ENCODE measurements around the gene TRIO. TPM values are rescaled to one million over a fixed set of nuclear protein-coding genes. Genes with fewer than 3 reads are reported as not detected.

TRIO gene
- total RNA-seq, 1 experiment from 2014 or later = 88.8 TPM

- Mint-ChIP-seq H3K4me3 (no peak overlapping the region; the same call in 1 of the 2 replicates), H3K4me1 (peaks cover 61% of the 10 kb centered on the region), H3K9me3 (no peaks in the 10 kb centered on the region), H3K27me3 (ENCODE audit: low read depth) (no peaks in the 10 kb centered on the region), H3K27ac (peak overlapping the region; percentile 69), H3K36me3 (no peaks in the 10 kb centered on the region)
- no peak for DNase-seq (ENCODE audit: low spot score)
- ATAC-seq = no peak
- TF ChIP-seq ZNF138 (CRISPR knock-in tag; conservative IDR thresholded peaks at IDR 0.05) (no peak), FOXP1 (CRISPR knock-in tag; IDR thresholded peaks at IDR 0.05; ENCODE audit: borderline replicate concordance) (no peak), HMGA2 (CRISPR knock-in tag; IDR thresholded peaks at IDR 0.05) (no peak), IRF1 (CRISPR knock-in tag; IDR thresholded peaks at IDR 0.05) (no peak), ETV6 (CRISPR knock-in tag; IDR thresholded peaks at IDR 0.05) (no peak)
- TF ChIP-seq, protein P1, sequence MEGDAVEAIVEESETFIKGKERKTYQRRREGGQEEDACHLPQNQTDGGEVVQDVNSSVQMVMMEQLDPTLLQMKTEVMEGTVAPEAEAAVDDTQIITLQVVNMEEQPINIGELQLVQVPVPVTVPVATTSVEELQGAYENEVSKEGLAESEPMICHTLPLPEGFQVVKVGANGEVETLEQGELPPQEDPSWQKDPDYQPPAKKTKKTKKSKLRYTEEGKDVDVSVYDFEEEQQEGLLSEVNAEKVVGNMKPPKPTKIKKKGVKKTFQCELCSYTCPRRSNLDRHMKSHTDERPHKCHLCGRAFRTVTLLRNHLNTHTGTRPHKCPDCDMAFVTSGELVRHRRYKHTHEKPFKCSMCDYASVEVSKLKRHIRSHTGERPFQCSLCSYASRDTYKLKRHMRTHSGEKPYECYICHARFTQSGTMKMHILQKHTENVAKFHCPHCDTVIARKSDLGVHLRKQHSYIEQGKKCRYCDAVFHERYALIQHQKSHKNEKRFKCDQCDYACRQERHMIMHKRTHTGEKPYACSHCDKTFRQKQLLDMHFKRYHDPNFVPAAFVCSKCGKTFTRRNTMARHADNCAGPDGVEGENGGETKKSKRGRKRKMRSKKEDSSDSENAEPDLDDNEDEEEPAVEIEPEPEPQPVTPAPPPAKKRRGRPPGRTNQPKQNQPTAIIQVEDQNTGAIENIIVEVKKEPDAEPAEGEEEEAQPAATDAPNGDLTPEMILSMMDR (IDR thresholded peaks at IDR 0.05) = no peak
- ChIA-PET POLR2A (interaction anchor here (0.6 kb wide), 1 partner anchor 18 kb away, joined by 3 read pairs; no protein-coding TSS in a partner anchor), CTCF (interaction anchor here (0.6 to 1.9 kb wide), 4 partner anchors 11 to 759 kb away, joined by 3 to 4 read pairs (median 4); no protein-coding TSS in a partner anchor)
Measured at GRCh38 chr5:14237317-14238086, 94.4 kb downstream of the TRIO start.

DNA sequence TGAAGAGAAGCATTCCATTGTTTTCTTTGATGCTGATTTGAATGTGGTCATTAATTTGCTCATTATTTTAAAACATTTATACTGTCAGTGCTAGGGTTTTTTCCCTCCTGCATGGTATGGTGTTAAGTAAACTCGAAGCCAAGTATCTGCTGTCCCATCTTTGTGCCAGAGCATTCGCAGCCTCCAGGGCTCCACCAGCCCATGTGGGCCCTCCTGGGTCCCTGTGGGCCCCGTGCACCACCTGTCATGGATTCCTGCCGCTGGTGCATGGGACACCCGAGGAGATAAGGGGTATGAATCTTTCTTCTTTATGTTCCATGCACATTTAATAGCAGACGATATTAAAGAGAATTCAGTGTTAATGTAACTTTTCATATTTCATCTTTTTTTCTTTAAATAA, 95.1 kb downstream of the TRIO start:
- no peak overlapping the region for H3K27ac Mint-ChIP-seq
- DNase-seq (ENCODE audit: low spot score) = no peak
- H3K9me3 Mint-ChIP-seq = no peaks in the 10 kb centered on the region
- H3K4me1 Mint-ChIP-seq = peaks cover 68% of the 10 kb centered on the region
- TF ChIP-seq, protein P2, sequence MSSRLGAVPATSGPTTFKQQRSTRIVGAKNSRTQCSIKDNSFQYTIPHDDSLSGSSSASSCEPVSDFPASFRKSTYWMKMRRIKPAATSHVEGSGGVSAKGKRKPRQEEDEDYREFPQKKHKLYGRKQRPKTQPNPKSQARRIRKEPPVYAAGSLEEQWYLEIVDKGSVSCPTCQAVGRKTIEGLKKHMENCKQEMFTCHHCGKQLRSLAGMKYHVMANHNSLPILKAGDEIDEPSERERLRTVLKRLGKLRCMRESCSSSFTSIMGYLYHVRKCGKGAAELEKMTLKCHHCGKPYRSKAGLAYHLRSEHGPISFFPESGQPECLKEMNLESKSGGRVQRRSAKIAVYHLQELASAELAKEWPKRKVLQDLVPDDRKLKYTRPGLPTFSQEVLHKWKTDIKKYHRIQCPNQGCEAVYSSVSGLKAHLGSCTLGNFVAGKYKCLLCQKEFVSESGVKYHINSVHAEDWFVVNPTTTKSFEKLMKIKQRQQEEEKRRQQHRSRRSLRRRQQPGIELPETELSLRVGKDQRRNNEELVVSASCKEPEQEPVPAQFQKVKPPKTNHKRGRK (CRISPR knock-in tag; IDR thresholded peaks at IDR 0.05; ENCODE audit: borderline replicate concordance) = no peak
- TF ChIP-seq GABPB1 (CRISPR knock-in tag; IDR thresholded peaks at IDR 0.05) (no peak), EMX1 (CRISPR knock-in tag; IDR thresholded peaks at IDR 0.05) (no peak), ELF4 (CRISPR knock-in tag; IDR thresholded peaks at IDR 0.05; ENCODE audit: low read depth) (no peak), ZNF138 (CRISPR knock-in tag; conservative IDR thresholded peaks at IDR 0.05) (no peak), ZNF121 (CRISPR knock-in tag; IDR thresholded peaks at IDR 0.05) (no peak), ATF3 (CRISPR knock-in tag; conservative IDR thresholded peaks at IDR 0.05) (no peak), E2F4 (CRISPR knock-in tag; IDR thresholded peaks at IDR 0.05; ENCODE audit: borderline replicate concordance, low read depth) (no peak), MLX (CRISPR knock-in tag; IDR thresholded peaks at IDR 0.05) (no peak), HMGA2 (CRISPR knock-in tag; IDR thresholded peaks at IDR 0.05) (no peak), SMAD4 (CRISPR knock-in tag; IDR thresholded peaks at IDR 0.05) (no peak)
- TF ChIP-seq, protein P3, sequence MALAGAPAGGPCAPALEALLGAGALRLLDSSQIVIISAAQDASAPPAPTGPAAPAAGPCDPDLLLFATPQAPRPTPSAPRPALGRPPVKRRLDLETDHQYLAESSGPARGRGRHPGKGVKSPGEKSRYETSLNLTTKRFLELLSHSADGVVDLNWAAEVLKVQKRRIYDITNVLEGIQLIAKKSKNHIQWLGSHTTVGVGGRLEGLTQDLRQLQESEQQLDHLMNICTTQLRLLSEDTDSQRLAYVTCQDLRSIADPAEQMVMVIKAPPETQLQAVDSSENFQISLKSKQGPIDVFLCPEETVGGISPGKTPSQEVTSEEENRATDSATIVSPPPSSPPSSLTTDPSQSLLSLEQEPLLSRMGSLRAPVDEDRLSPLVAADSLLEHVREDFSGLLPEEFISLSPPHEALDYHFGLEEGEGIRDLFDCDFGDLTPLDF (CRISPR knock-in tag; IDR thresholded peaks at IDR 0.05) = no peak
- TF ChIP-seq, protein P4, sequence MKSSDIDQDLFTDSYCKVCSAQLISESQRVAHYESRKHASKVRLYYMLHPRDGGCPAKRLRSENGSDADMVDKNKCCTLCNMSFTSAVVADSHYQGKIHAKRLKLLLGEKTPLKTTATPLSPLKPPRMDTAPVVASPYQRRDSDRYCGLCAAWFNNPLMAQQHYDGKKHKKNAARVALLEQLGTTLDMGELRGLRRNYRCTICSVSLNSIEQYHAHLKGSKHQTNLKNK (CRISPR knock-in tag; IDR thresholded peaks at IDR 0.05) = no peak
- ChIA-PET CTCF (interaction anchor here (1.1 to 1.9 kb wide), 2 partner anchors 11 to 32 kb away, joined by 3 to 4 read pairs; no protein-coding TSS in a partner anchor), POLR2A (interaction anchor here (0.6 kb wide), 1 partner anchor 19 kb away, joined by 3 read pairs; no protein-coding TSS in a partner anchor)
- no peaks in the 10 kb centered on the region for H3K27me3 Mint-ChIP-seq (ENCODE audit: low read depth)
- no peaks in the 10 kb centered on the region for H3K36me3 Mint-ChIP-seq
- no peak overlapping the region; the same call in 1 of the 2 replicates for H3K4me3 Mint-ChIP-seq
- peak; percentile 5; the same call in 1 of the 2 replicates for ATAC-seq
